Measurements from ENCODE around the gene RNF208. TPM values are rescaled to one million over a fixed set of nuclear protein-coding genes. Genes with fewer than 3 reads are reported as not detected.

Gene RNF208
- total and polyA plus RNA-seq, 2 donors (not counting 1 experiment from before 2014, with no cell fraction given) = 1.1 to 1.4 TPM

DNA sequence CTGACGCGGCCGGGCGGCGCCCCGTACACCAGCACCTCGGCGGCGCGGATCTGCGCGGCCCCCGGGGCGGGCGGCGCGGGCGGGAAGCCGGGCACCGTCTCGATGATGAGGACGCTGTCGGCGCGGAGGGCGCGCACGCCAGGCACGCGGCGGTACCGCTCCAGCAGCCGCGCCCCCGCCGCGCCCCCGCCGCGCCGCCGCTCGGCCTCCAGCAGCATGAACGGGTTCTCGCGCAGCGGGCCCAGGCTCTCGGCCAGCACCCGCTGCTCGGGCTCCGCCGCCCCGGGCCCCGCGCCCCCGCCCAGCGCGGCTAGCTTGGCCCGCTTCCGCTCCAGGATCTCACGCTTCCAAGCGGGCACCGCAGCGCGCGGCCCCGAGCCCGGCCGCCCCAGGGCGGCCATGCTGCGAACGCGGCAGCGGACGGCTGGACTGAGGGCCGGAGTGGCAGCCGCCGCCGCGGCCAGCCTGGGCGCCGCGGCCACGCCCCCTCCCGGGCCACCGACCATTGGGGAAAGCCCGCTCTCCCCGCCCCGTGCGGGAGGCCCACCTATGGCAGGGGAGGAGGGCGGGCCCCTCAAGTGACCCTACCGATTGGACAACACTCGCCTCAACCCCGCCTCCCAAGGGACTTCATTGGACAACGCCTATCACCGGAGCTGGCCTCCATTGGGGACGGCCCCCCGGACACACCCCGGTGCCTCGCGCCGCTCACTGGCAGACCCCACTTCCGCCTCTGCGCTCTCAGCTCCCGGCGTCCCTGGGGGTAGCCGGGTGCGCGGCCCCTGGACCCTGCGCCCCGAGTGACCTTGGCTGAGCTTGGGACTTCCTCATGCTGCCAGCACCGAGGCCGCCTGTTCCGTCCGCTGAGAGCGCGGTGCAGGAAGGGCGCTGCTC, 21.5 kb downstream of the RNF208 start, which contains the start of gene TPRN:
Gene TPRN (minus strand): TSS at position 431 of the 894 bp plus-strand sequence. CDS start 30 bp downstream, at position 401.
- peak within 1 kb of the TSS; percentile 96 for H3K4me2 ChIP-seq (replicated peaks; ENCODE audit: low read depth, low read length, poor library complexity, severe bottlenecking)
- peak within 1 kb of the TSS; percentile 12 to 80 (median 75) for H3K4me3 ChIP-seq (ENCODE audit: control extremely low read depth in 1 of 5, extremely low read depth in 1 of 5, insufficient read depth in 1 of 5, low read depth in 2 of 5, low read length in 4 of 5)
- peak; percentile 99 for DNase-seq
- peak within 1 kb of the TSS; percentile 90 for H3K27ac Mint-ChIP-seq
- intact Hi-C loops (cut with micrococcal nuclease) = loop anchor here (1.0 to 10.0 kb wide), 8 partner anchors 12 to 316 kb away; partner anchors contain the start of genes ANAPC2, NELFB, SAPCD2 and SSNA1
- peaks cover 45% of the 10 kb centered on the region for H4K20me1 ChIP-seq (ENCODE audit: control insufficient read depth, insufficient read depth, low read length, poor library complexity, severe bottlenecking)
- peaks cover 0 to 6% (median 0%) of the 10 kb centered on the region in 4 experiments for H3K27me3 ChIP-seq (replicated peaks in 1 of 4; ENCODE audit: control extremely low read depth in 1 of 4, control insufficient read depth in 3 of 4, insufficient read depth in 4 of 4, low read length in 3 of 4)
- H3K4me1 Mint-ChIP-seq = peaks cover 29% of the 10 kb centered on the region
- H3K4me1 ChIP-seq (ENCODE audit: control insufficient read depth in 2 of 2, insufficient read depth in 2 of 2, low read length in 2 of 2) = peaks cover 31 to 41% of the 10 kb centered on the region in 2 donors
- H3K9me3 ChIP-seq (ENCODE audit: control extremely low read depth in 1 of 3, control insufficient read depth in 2 of 3, insufficient read depth in 1 of 3, low read length in 2 of 3) = no peaks in the 10 kb centered on the region
- no peak for TF ChIP-seq EZH2 (IDR thresholded peaks at IDR 0.05; ENCODE audit: borderline replicate concordance, insufficient read depth, low read depth, low read length, poor library complexity, severe bottlenecking)
- TF ChIP-seq, protein P1, sequence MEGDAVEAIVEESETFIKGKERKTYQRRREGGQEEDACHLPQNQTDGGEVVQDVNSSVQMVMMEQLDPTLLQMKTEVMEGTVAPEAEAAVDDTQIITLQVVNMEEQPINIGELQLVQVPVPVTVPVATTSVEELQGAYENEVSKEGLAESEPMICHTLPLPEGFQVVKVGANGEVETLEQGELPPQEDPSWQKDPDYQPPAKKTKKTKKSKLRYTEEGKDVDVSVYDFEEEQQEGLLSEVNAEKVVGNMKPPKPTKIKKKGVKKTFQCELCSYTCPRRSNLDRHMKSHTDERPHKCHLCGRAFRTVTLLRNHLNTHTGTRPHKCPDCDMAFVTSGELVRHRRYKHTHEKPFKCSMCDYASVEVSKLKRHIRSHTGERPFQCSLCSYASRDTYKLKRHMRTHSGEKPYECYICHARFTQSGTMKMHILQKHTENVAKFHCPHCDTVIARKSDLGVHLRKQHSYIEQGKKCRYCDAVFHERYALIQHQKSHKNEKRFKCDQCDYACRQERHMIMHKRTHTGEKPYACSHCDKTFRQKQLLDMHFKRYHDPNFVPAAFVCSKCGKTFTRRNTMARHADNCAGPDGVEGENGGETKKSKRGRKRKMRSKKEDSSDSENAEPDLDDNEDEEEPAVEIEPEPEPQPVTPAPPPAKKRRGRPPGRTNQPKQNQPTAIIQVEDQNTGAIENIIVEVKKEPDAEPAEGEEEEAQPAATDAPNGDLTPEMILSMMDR (IDR thresholded peaks at IDR 0.05) = no peak
- POLR2A ChIA-PET = interaction anchor here (0.6 to 2.0 kb wide), 9 partner anchors 11 to 154 kb away, joined by 3 to 15 read pairs (median 5); partner anchors contain the start of gene TUBB4B
- H3K27me3 Mint-ChIP-seq = no peaks in the 10 kb centered on the region
- H3K4me3 Mint-ChIP-seq = peak within 1 kb of the TSS; percentile 88
- WGBS (ENCODE audit: insufficient coverage) = under 1% methylated on average over 118 of the region's 118 CpGs
- ATAC-seq (ENCODE audit: low read depth) = peak; percentile 95
- peaks cover 0 to 5% of the 10 kb centered on the region in 2 experiments for H3K36me3 ChIP-seq (replicated peaks in 1 of 2; ENCODE audit: control extremely low read depth in 1 of 2, control insufficient read depth in 1 of 2, extremely low read depth in 1 of 2, insufficient read depth in 2 of 2, low read length in 1 of 2)
- peaks cover 79% of the 10 kb centered on the region for H3K79me2 ChIP-seq (ENCODE audit: control insufficient read depth, insufficient read depth, low read length)
- CTCF ChIA-PET = interaction anchor here (0.7 to 3.3 kb wide), 6 partner anchors 12 to 394 kb away, joined by 3 to 13 read pairs (median 4); partner anchors contain the start of genes ANAPC2 and SSNA1
- H3K27ac ChIP-seq (ENCODE audit: low read length in 2 of 2) = peak within 1 kb of the TSS; percentile 78 to 89
- H3K9me3 Mint-ChIP-seq (ENCODE audit: insufficient read depth) = no peaks in the 10 kb centered on the region
- peak within 1 kb of the TSS; percentile 81 for H3K9ac ChIP-seq (ENCODE audit: low read length)
- H2AFZ ChIP-seq (ENCODE audit: insufficient read depth, low read depth, low read length, poor library complexity, severe bottlenecking) = peak within 1 kb of the TSS; percentile 85

Data from B cell (primary cell).